Neural progenitor cell (in vitro differentiated cells): ENCODE measurements around the gene LRFN5. TPM values are rescaled to one million over a fixed set of nuclear protein-coding genes. Genes with fewer than 3 reads are reported as not detected.

Source experiments
- DNase-seq: peaks from one replicate; pipeline ENCODE4 v3.0.0-alpha.2; 2016; ENCODE audit warnings: low spot score
- H2AFZ ChIP-seq: fragments of 200-600 bp; sonication (generic); replicated peaks from 2 replicates; pipeline ENCODE4 v1.6.1; 2016; ENCODE audit warnings: antibody characterized with exemption
- H3F3A ChIP-seq: fragments of 200-600 bp; sonication (generic); 2 replicates; pipeline ENCODE4 v1.6.1; 2016; ENCODE audit warnings: antibody characterized with exemption, low read depth
- H3K27ac ChIP-seq: fragments of 200-600 bp; sonication (generic); 2 replicates; pipeline ENCODE4 v1.5.1; 2016; ENCODE audit warnings: mild to moderate bottlenecking
- H3K27me3 ChIP-seq: fragments of 200-600 bp; sonication (generic); 2 replicates; pipeline ENCODE4 v1.6.1; 2016; ENCODE audit warnings: mild to moderate bottlenecking, moderate library complexity
- H3K36me3 ChIP-seq: fragments of 200-600 bp; sonication (generic); 2 replicates; pipeline ENCODE4 v1.5.1; 2016
- H3K4me1 ChIP-seq: fragments of 200-600 bp; sonication (generic); 2 replicates; pipeline ENCODE4 v1.6.1; 2016; ENCODE audit warnings: mixed run types
- H3K4me2 ChIP-seq: fragments of 200-600 bp; sonication (generic); 2 replicates; pipeline ENCODE4 v1.6.1; 2016
- H3K4me3 ChIP-seq: fragments of 200-600 bp; sonication (generic); 2 replicates; pipeline ENCODE4 v1.5.1; 2016
- H3K79me2 ChIP-seq: fragments of 200-600 bp; sonication (generic); 2 replicates; pipeline ENCODE4 v1.6.1; 2016; ENCODE audit warnings: low read depth
- H3K9ac ChIP-seq: fragments of 200-600 bp; sonication (generic); 2 replicates; pipeline ENCODE4 v1.6.1; 2016
- H3K9me3 ChIP-seq: fragments of 200-600 bp; sonication (generic); 2 replicates; pipeline ENCODE4 v1.5.1; 2016; ENCODE audit warnings: low read depth
- H4K20me1 ChIP-seq: fragments of 200-600 bp; sonication (generic); 2 replicates; pipeline ENCODE4 v1.6.1; 2016; ENCODE audit warnings: low read depth
- H3K27ac Mint-ChIP-seq: 3 replicates; pipeline ENCODE4 v1.8.0; 2021; ENCODE audit warnings: mixed read lengths
- H3K27me3 Mint-ChIP-seq: 2 replicates; pipeline ENCODE4 v1.8.0; 2022; ENCODE audit warnings: low read depth, mild to moderate bottlenecking, inconsistent platforms, moderate library complexity, mixed read lengths; ENCODE audit not compliant: insufficient read depth
- H3K36me3 Mint-ChIP-seq: 3 replicates; pipeline ENCODE4 v1.8.0; 2021; ENCODE audit warnings: mixed read lengths
- H3K4me1 Mint-ChIP-seq: 3 replicates; pipeline ENCODE4 v1.8.0; 2021; ENCODE audit warnings: mixed read lengths
- H3K4me3 Mint-ChIP-seq: 3 replicates; pipeline ENCODE4 v1.8.0; 2021; ENCODE audit warnings: mild to moderate bottlenecking, moderate library complexity, mixed read lengths
- H3K9me3 Mint-ChIP-seq: 3 replicates; pipeline ENCODE4 v1.8.0; 2020; ENCODE audit warnings: mixed read lengths
- EZH2 ChIP-seq: fragments of 200-600 bp; sonication (generic); IDR thresholded peaks from 2 replicates; pipeline ENCODE4 v1.6.1; 2017; ENCODE audit warnings: antibody characterized with exemption, mild to moderate bottlenecking, moderate library complexity
- EZH2phosphoT487 ChIP-seq: fragments of 200-600 bp; sonication (generic); IDR thresholded peaks from 2 replicates; pipeline ENCODE4 v1.6.1; 2017; ENCODE audit warnings: antibody characterized with exemption
- total RNA-seq: library from RNA; depleted of rRNA; stranded (reverse); fragments of >200 nt; gene quantifications from 2 replicates; pipeline ENCODE4 v1.2.3, GENCODE V29; 2015; ENCODE audit warnings: low replicate concordance
- TF ChIP-seq, protein P1 (sequence below): fragments of 200-600 bp; sonication (generic); IDR thresholded peaks from 2 replicates; pipeline ENCODE4 v1.5.1; 2017; ENCODE audit warnings: antibody characterized with exemption, mild to moderate bottlenecking

The LRFN5 gene
- total RNA-seq, 1 donor from 2014 or later, result 0.49 TPM

- H3K4me3 ChIP-seq, result no peak overlapping the region
- TF ChIP-seq EZH2, result no peak
- no peak for TF ChIP-seq EZH2phosphoT487
- TF ChIP-seq, protein P1, sequence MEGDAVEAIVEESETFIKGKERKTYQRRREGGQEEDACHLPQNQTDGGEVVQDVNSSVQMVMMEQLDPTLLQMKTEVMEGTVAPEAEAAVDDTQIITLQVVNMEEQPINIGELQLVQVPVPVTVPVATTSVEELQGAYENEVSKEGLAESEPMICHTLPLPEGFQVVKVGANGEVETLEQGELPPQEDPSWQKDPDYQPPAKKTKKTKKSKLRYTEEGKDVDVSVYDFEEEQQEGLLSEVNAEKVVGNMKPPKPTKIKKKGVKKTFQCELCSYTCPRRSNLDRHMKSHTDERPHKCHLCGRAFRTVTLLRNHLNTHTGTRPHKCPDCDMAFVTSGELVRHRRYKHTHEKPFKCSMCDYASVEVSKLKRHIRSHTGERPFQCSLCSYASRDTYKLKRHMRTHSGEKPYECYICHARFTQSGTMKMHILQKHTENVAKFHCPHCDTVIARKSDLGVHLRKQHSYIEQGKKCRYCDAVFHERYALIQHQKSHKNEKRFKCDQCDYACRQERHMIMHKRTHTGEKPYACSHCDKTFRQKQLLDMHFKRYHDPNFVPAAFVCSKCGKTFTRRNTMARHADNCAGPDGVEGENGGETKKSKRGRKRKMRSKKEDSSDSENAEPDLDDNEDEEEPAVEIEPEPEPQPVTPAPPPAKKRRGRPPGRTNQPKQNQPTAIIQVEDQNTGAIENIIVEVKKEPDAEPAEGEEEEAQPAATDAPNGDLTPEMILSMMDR, result no peak
- no peaks in the 10 kb centered on the region for H3F3A ChIP-seq
- no peaks in the 10 kb centered on the region for H3K9me3 ChIP-seq
- no peaks in the 10 kb centered on the region for H3K79me2 ChIP-seq
- DNase-seq, result no peak
- Mint-ChIP-seq H3K27ac (no peak overlapping the region), H3K4me3 (no peak overlapping the region), H3K27me3 (no peaks in the 10 kb centered on the region), H3K4me1 (no peaks in the 10 kb centered on the region), H3K9me3 (no peaks in the 10 kb centered on the region), H3K36me3 (no peaks in the 10 kb centered on the region)
- H3K27ac ChIP-seq, result no peak overlapping the region
- no peaks in the 10 kb centered on the region for H4K20me1 ChIP-seq
- no peaks in the 10 kb centered on the region for H3K4me1 ChIP-seq
- no peak overlapping the region for H2AFZ ChIP-seq
- H3K4me2 ChIP-seq, result no peak overlapping the region
- H3K27me3 ChIP-seq, result no peaks in the 10 kb centered on the region
- no peaks in the 10 kb centered on the region for H3K36me3 ChIP-seq
- H3K9ac ChIP-seq, result no peak overlapping the region
Observed at GRCh38 chr14:41915732-41916131, 309.1 kb downstream of the LRFN5 start.

DNA sequence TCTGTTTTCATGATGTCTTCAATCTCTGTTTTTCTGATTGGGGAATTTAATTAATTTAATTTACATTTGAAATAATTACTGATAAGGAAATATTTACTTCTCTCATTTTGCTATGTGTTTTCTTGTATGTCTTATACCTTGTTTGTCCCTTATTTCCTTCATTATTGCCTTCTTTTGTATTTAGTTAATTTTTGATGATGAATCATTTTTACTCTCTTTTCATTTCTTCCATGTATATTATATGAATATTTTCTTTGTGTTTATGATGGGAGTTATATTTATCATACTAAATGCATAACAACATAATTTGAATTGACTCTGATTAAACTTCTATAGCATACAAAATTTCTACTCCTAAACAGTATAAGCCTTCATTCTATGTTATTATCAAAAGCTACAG is 309.6 kb downstream of the LRFN5 start:
- Histone ChIP-seq H3K27ac (no peak overlapping the region), H4K20me1 (no peaks in the 10 kb centered on the region), H3K4me2 (no peak overlapping the region), H3K36me3 (no peaks in the 10 kb centered on the region), H3K9me3 (no peaks in the 10 kb centered on the region), H2AFZ (no peak overlapping the region), H3K79me2 (no peaks in the 10 kb centered on the region), H3K9ac (no peak overlapping the region), H3F3A (no peaks in the 10 kb centered on the region), H3K4me1 (no peaks in the 10 kb centered on the region), H3K27me3 (no peaks in the 10 kb centered on the region), H3K4me3 (no peak overlapping the region)
- Mint-ChIP-seq H3K4me1 (no peaks in the 10 kb centered on the region), H3K27me3 (no peaks in the 10 kb centered on the region), H3K4me3 (no peak overlapping the region), H3K9me3 (no peaks in the 10 kb centered on the region), H3K27ac (no peak overlapping the region), H3K36me3 (no peaks in the 10 kb centered on the region)
- DNase-seq, result no peak
- no peak for TF ChIP-seq EZH2

- no peak overlapping the region for H3K9ac ChIP-seq
- H3K4me1 Mint-ChIP-seq, result peaks cover 4% of the 10 kb centered on the region
- H3K36me3 Mint-ChIP-seq, result no peaks in the 10 kb centered on the region
- H3K9me3 ChIP-seq, result no peaks in the 10 kb centered on the region
- peaks cover 9% of the 10 kb centered on the region for H3K4me1 ChIP-seq
- no peak overlapping the region for H3K4me3 Mint-ChIP-seq
- no peaks in the 10 kb centered on the region for H3K9me3 Mint-ChIP-seq
- no peak overlapping the region for H3K4me2 ChIP-seq
- H2AFZ ChIP-seq, result no peak overlapping the region
- no peaks in the 10 kb centered on the region for H3K27me3 ChIP-seq
- peak; percentile 48 for DNase-seq
- no peak overlapping the region for H3K27ac Mint-ChIP-seq
- no peak overlapping the region for H3K27ac ChIP-seq
- no peaks in the 10 kb centered on the region for H4K20me1 ChIP-seq
- no peaks in the 10 kb centered on the region for H3K79me2 ChIP-seq
- no peaks in the 10 kb centered on the region for H3F3A ChIP-seq
- no peak overlapping the region for H3K4me3 ChIP-seq
- TF ChIP-seq, protein P1, result peak; percentile 56
- TF ChIP-seq EZH2phosphoT487 (no peak), EZH2 (no peak)
- no peaks in the 10 kb centered on the region for H3K27me3 Mint-ChIP-seq
- no peaks in the 10 kb centered on the region for H3K36me3 ChIP-seq
Observed at GRCh38 chr14:41925409-41925808, 318.7 kb downstream of the LRFN5 start.

DNA sequence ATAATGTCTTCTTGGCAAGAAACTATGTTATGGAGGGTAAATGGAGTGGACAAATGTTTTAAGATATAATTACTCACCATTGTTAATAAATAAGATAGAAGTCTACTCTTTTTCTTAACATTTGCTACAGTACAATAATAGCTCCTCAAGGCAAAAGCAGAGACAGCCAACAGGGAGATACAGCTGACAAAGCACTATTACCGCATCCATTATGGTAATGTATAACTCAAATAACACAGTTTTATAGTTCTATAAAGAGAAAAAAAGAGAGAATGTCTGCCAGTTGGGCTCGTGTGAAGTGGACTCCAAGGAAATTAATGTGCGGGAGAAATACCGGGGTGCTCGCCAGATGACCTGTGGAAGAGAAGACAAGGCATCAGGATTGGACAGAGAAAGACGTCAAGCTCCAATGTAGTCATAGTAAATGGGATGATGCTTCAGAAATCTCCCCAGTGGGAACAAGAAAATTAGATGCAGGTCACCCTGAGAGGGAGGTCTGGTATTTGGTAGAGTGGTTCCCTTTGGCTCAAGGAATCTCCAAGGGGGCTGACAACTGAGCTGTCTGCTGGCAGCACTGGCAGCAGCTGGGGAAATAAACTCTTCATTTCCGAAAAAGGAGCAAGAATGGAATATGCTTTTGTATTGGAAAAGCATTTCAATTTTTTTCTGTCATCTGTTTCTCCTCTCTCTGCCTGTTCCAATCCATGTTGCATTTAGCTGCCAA is 343.9 kb downstream of the LRFN5 start:
- H3K4me1 Mint-ChIP-seq, result no peaks in the 10 kb centered on the region
- no peak overlapping the region for H3K27ac Mint-ChIP-seq
- Histone ChIP-seq H2AFZ (no peak overlapping the region), H3K27ac (no peak overlapping the region), H3K36me3 (no peaks in the 10 kb centered on the region), H3F3A (no peaks in the 10 kb centered on the region), H3K27me3 (no peaks in the 10 kb centered on the region), H4K20me1 (no peaks in the 10 kb centered on the region), H3K9ac (no peak overlapping the region), H3K9me3 (no peaks in the 10 kb centered on the region), H3K4me1 (no peaks in the 10 kb centered on the region), H3K79me2 (no peaks in the 10 kb centered on the region), H3K4me3 (no peak overlapping the region), H3K4me2 (no peak overlapping the region)
- no peak for TF ChIP-seq EZH2
- no peak for TF ChIP-seq EZH2phosphoT487
- TF ChIP-seq, protein P1, result no peak
- H3K36me3 Mint-ChIP-seq, result no peaks in the 10 kb centered on the region
- no peak for DNase-seq
- no peak overlapping the region for H3K4me3 Mint-ChIP-seq
- no peaks in the 10 kb centered on the region for H3K9me3 Mint-ChIP-seq
- H3K27me3 Mint-ChIP-seq, result peaks cover 2% of the 10 kb centered on the region
